Occipital lobe (tissue), 2 donors: ENCODE data around the gene PIF1. TPM values are rescaled to one million over a fixed set of nuclear protein-coding genes. Genes with fewer than 3 reads are reported as not detected.

Source experiments
- DNase-seq: peaks from one replicate; lab custom pipeline; 2025; lab: John Stamatoyannopoulos, UW
- total RNA-seq: library from RNA; depleted of rRNA; stranded (reverse); fragments of >200 nt; gene quantifications from one replicate; pipeline ENCODE4 v1.2.3, GENCODE V29; 2014

PIF1 gene
- total RNA-seq, 1 donor from 2014 or later = 0.47 TPM

GRCh38 chr15:64774629-64775493 is 50.6 kb downstream of the PIF1 start:
- DNase-seq = no peak

- no peak for DNase-seq
These were observed 51.3 kb downstream of the PIF1 start for GRCh38 chr15:64774037-64774628.

GRCh38 chr15:64773606-64774005 is 51.8 kb downstream of the PIF1 start:
- no peak for DNase-seq

- no peak for DNase-seq
These were observed 52.5 kb downstream of the PIF1 start for GRCh38 chr15:64772964-64773363.

DNA sequence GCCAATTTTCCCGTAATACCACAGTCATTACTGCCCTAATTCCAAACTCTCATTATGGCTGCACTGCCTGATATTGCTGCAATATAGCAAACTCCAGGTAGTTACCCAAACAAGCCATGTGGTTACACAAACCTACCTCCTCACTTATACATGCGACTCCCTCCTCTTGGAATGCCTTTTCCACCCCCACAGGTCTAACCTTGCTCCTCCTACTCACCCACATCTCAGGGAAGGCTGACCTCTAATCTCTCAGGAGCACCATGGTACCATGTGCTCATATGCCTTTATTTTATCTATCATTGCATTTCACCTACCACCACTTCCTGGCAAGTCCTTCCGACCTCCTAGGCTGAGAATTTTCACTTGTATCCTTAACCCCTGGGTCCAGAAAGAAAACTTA is 53.0 kb downstream of the PIF1 start:
- DNase-seq = no peak

- no peak for DNase-seq
These were observed 54.8 kb downstream of the PIF1 start for GRCh38 chr15:64770626-64771025.

GRCh38 chr15:64767203-64767602 is 58.2 kb downstream of the PIF1 start:
- DNase-seq = no peak

GRCh38 chr15:64766058-64766457 is 59.4 kb downstream of the PIF1 start:
- DNase-seq = no peak

Other genes with a start within 250 kb of the PIF1 start
- gene RBPMS2, start 50.1 kb downstream of the PIF1 start, total RNA-seq = not detected
- gene PLEKHO2, start 16.3 kb upstream of the PIF1 start, total RNA-seq = 6.7 TPM
- gene ANKDD1A, start 86.3 kb upstream of the PIF1 start, total RNA-seq = 15.6 TPM
- gene SPG21, start 164.3 kb upstream of the PIF1 start, total RNA-seq = 49.0 TPM
- gene MTFMT, start 204.0 kb upstream of the PIF1 start, total RNA-seq = 16.1 TPM
- gene SLC51B, start 219.7 kb upstream of the PIF1 start, total RNA-seq = not detected
- gene RASL12, start 242.3 kb upstream of the PIF1 start, total RNA-seq = 1.4 TPM